ENCODE data around the gene RBM22. TPM values are rescaled to one million over a fixed set of nuclear protein-coding genes. Genes with fewer than 3 reads are reported as not detected.

RBM22 gene
- total and polyA plus RNA-seq, 2 of the 8 experiments (the other 6 are each of a cell fraction or from before 2014, with no cell fraction given) = 20.8 to 33.9 TPM

- Histone ChIP-seq H3K4me1 (replicated peaks in 1 of 4; ENCODE audit: control insufficient read depth in 3 of 4, insufficient read depth in 4 of 4, low read length in 3 of 4) (peaks cover 0 to 7% (median 2%) of the 10 kb centered on the region in 4 experiments; a peak in 4 of 7 replicates), H2BK5ac (ENCODE audit: low read depth, low read length) (peak overlapping the region; percentile 98; the same call in 1 of the 2 replicates), H2AFZ (ENCODE audit: low read length) (no peak overlapping the region), H2BK20ac (ENCODE audit: low read length) (no peak overlapping the region), H3K23me2 (ENCODE audit: low read depth, low read length) (peaks cover 8% of the 10 kb centered on the region), H3K14ac (ENCODE audit: insufficient read length) (no peak overlapping the region), H3K18ac (ENCODE audit: extremely low read depth, low read length) (no peak overlapping the region), H4K5ac (ENCODE audit: insufficient read length, low read depth, low read length) (no peak overlapping the region), H2BK15ac (ENCODE audit: low read length) (no peak overlapping the region), H4K91ac (replicated peaks; ENCODE audit: insufficient read length, low read length) (no peak overlapping the region), H3K9me3 (ENCODE audit: insufficient read depth in 2 of 2, low read depth in 1 of 2, low read length in 1 of 2) (no peaks in the 10 kb centered on the region), H3K9ac (replicated peaks in 1 of 4; ENCODE audit: extremely low read depth in 1 of 4, low read depth in 3 of 4, low read length in 3 of 4) (peak overlapping the region; percentile 98 to 99 (median 98)), H3K23ac (ENCODE audit: insufficient read length) (no peak overlapping the region), H4K20me1 (replicated peaks in 1 of 2; ENCODE audit: control insufficient read depth in 1 of 2, insufficient read depth in 2 of 2, low read length in 2 of 2) (peaks cover 0 to 3% of the 10 kb centered on the region in 2 experiments), H3K27me3 (replicated peaks in 1 of 4; ENCODE audit: control insufficient read depth in 3 of 4, extremely low read depth in 1 of 4, insufficient read depth in 3 of 4, low read length in 3 of 4) (no peaks in the 10 kb centered on the region), H3K79me2 (ENCODE audit: control insufficient read depth in 1 of 2, insufficient read depth in 2 of 2, low read length in 2 of 2) (peaks cover 0 to 13% of the 10 kb centered on the region in 2 experiments; a peak in 2 of 4 replicates), H3K36me3 (ENCODE audit: control insufficient read depth in 2 of 4, insufficient read depth in 4 of 4, low read length in 3 of 4) (peaks cover 18 to 39% (median 35%) of the 10 kb centered on the region in 4 experiments), H4K8ac (ENCODE audit: extremely low read depth, insufficient read depth, low read length) (no peak overlapping the region), H2BK120ac (replicated peaks; ENCODE audit: low read depth, low read length) (no peak overlapping the region), H3K56ac (replicated peaks; ENCODE audit: insufficient read length, low read depth, low read length) (no peak overlapping the region), H3K27ac (ENCODE audit: low read depth, low read length) (peak overlapping the region; percentile 99; the same call in 1 of the 2 replicates), H3K4ac (replicated peaks; ENCODE audit: insufficient read length, low read depth, low read length) (no peak overlapping the region), H3K4me3 (ENCODE audit: extremely low read depth in 1 of 4, insufficient read depth in 2 of 4, low read depth in 3 of 4, low read length in 4 of 4) (peak overlapping the region; percentile 85 to 96 (median 90)), H2BK12ac (ENCODE audit: low read depth, low read length) (no peak overlapping the region), H3K79me1 (ENCODE audit: low read depth, low read length) (peaks cover 5% of the 10 kb centered on the region; the same call in 1 of the 2 replicates), H3K4me2 (ENCODE audit: insufficient read depth in 1 of 2, low read depth in 2 of 2, low read length in 2 of 2) (peak overlapping the region; percentile 83 to 85), H2AK5ac (ENCODE audit: low read depth, low read length) (no peak overlapping the region)
- TF ChIP-seq MAFK (IDR thresholded peaks at IDR 0.05; ENCODE audit: low read depth, low read length) = no peak
- TF ChIP-seq, protein P1, sequence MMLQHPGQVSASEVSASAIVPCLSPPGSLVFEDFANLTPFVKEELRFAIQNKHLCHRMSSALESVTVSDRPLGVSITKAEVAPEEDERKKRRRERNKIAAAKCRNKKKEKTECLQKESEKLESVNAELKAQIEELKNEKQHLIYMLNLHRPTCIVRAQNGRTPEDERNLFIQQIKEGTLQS (IDR thresholded peaks at IDR 0.05; ENCODE audit: insufficient read depth, low read depth, low read length) = no peak
- no peak for TF ChIP-seq KDM1A (IDR thresholded peaks at IDR 0.05; ENCODE audit: borderline replicate concordance, low read length)
- TF ChIP-seq, protein P2, sequence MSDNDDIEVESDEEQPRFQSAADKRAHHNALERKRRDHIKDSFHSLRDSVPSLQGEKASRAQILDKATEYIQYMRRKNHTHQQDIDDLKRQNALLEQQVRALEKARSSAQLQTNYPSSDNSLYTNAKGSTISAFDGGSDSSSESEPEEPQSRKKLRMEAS (IDR thresholded peaks at IDR 0.05) = no peak
- TF ChIP-seq PHF8 (conservative IDR thresholded peaks at IDR 0.05; ENCODE audit: low read depth, low read length) = no peak
- no peak for TF ChIP-seq RXRA (IDR thresholded peaks at IDR 0.05; ENCODE audit: insufficient read depth, low read depth, low read length)
- ChIA-PET CTCF (ENCODE audit: partially characterized antibody) (interaction anchor here (0.6 to 5.0 kb wide), 29 partner anchors 10 to 262 kb away, joined by 3 to 43 read pairs (median 4); partner anchors contain the start of genes DCTN4, IRGM and SMIM3), POLR2A (ENCODE audit: partially characterized antibody) (interaction anchor here (0.6 to 3.7 kb wide), 29 partner anchors 9 to 255 kb away, joined by 3 to 33 read pairs (median 6); partner anchors contain the start of genes DCTN4, IRGM, MYOZ3 and SMIM3)
- 27% methylated on average over 15 of the region's 15 CpGs; no CpG with 5 or more reads in 1 of the 2 experiments for WGBS, 2 experiments (ENCODE audit: extremely low coverage in 1 of 2, insufficient coverage in 1 of 2, insufficient read length in 1 of 2, insufficient replicate concordance in 2 of 2, low coverage in 1 of 2, low lambda C conversion rate in 2 of 2, missing lambda C conversion rate in 1 of 2)
- no peak for DNase-seq (ENCODE audit: low read depth in 1 of 2, low spot score in 2 of 2)
- FAIRE-seq = no peak
Measured at GRCh38 chr5:150700246-150700593, 642 bp downstream of the RBM22 start.

All from H1 (cell line).